PC-3 (cell line): Measurements from ENCODE around the gene KCNQ2. TPM values are rescaled to one million over a fixed set of nuclear protein-coding genes. Genes with fewer than 3 reads are reported as not detected.

Experiments
- ATAC-seq: fragments of 200-7000 bp; cut with Tn5 transposase; 2 replicates; pipeline ENCODE4 v1.9.1; 2020; ENCODE audit warnings: mild to moderate bottlenecking, moderate library complexity
- BruUV-seq: library from RNA; stranded (reverse); fragments of 400-500 nt; replicated peaks from 2 replicates; lab custom pipeline; 2021; lab: Mats Ljungman, UMichigan
- CTCF ChIA-PET: fragments of 300-600 bp; sonication (Branson Sonifier 250); formaldehyde crosslinking; loops from one replicate; lab custom pipeline; 2022; ENCODE audit warnings: antibody characterized with exemption; lab: Charles Lee
- POLR2A ChIA-PET: fragments of 300-600 bp; sonication (Branson Sonifier 250); formaldehyde crosslinking; loops from one replicate; lab custom pipeline; 2022; ENCODE audit warnings: antibody characterized with exemption; ENCODE audit not compliant: unreplicated experiment; lab: Charles Lee
- DNase-seq: peaks from one replicate; pipeline ENCODE4 v3.0.0-alpha.2; 2015
- H2AFZ ChIP-seq: fragments of 300-600 bp; sonication (generic); 2 replicates; pipeline ENCODE4 v1.6.0; 2016; ENCODE audit warnings: antibody characterized with exemption, low read length
- H3F3A ChIP-seq: fragments of 300-600 bp; sonication (generic); one replicate; pipeline ENCODE4 v1.6.0; 2017; ENCODE audit warnings: antibody characterized with exemption, low read length, control low read depth, mild to moderate bottlenecking; ENCODE audit not compliant: unreplicated experiment
- H3K27ac ChIP-seq: fragments of 300-600 bp; sonication (generic); 2 replicates; pipeline ENCODE4 v1.5.1; 2016; ENCODE audit warnings: mild to moderate bottlenecking, low read length
- H3K27me3 ChIP-seq: fragments of 300-600 bp; sonication (generic); 2 replicates; pipeline ENCODE4 v1.6.1; 2016; ENCODE audit warnings: low read length, mixed read lengths
- H3K36me3 ChIP-seq: fragments of 300-600 bp; sonication (generic); 2 replicates; pipeline ENCODE4 v1.6.1; 2016; ENCODE audit warnings: low read depth, mixed run types, low read length, mixed read lengths
- H3K4me1 ChIP-seq: fragments of 300-600 bp; sonication (generic); 2 replicates; pipeline ENCODE4 v1.5.1; 2016; ENCODE audit warnings: low read length; ENCODE audit not compliant: insufficient read depth
- H3K4me2 ChIP-seq: fragments of 300-600 bp; sonication (generic); 2 replicates; pipeline ENCODE4 v1.6.0; 2016; ENCODE audit warnings: low read length
- H3K4me3 ChIP-seq: fragments of 300-600 bp; sonication (generic); 2 replicates; pipeline ENCODE4 v1.5.1; 2016; ENCODE audit warnings: mild to moderate bottlenecking, low read length, mixed read lengths
- H3K79me2 ChIP-seq: fragments of 300-600 bp; sonication (generic); 2 replicates; pipeline ENCODE4 v1.6.1; 2017; ENCODE audit warnings: low read length, mixed read lengths
- H3K9ac ChIP-seq: fragments of 300-600 bp; sonication (generic); 2 replicates; pipeline ENCODE4 v1.6.0; 2016; ENCODE audit warnings: mild to moderate bottlenecking, low read length
- H3K9me2 ChIP-seq: fragments of 300-600 bp; sonication (generic); replicated peaks from 2 replicates; pipeline ENCODE4 v1.6.1; 2016; ENCODE audit warnings: mixed run types, low read length, mixed read lengths
- H3K9me3 ChIP-seq: fragments of 300-600 bp; sonication (generic); 2 replicates; pipeline ENCODE4 v1.6.1; 2016; ENCODE audit warnings: low read length, mixed read lengths
- H4K20me1 ChIP-seq: fragments of 300-600 bp; sonication (generic); 2 replicates; pipeline ENCODE4 v1.6.1; 2016; ENCODE audit warnings: low read length, mixed read lengths
- EZH2 ChIP-seq: fragments of 300-600 bp; sonication (generic); IDR thresholded peaks from one replicate; pipeline ENCODE4 v1.6.1; 2017; ENCODE audit warnings: antibody characterized with exemption, mild to moderate bottlenecking, low read length; ENCODE audit not compliant: unreplicated experiment
- EZH2phosphoT487 ChIP-seq: fragments of 300-600 bp; sonication (generic); IDR thresholded peaks from 2 replicates; pipeline ENCODE4 v1.6.1; 2018; ENCODE audit warnings: mild to moderate bottlenecking, antibody characterized with exemption, low read length, borderline replicate concordance
- intact Hi-C: fragments of 100-400 bp; cut with micrococcal nuclease; formaldehyde crosslinking; loops from 2 replicates; pipeline ENCODE4 v1.9.0; 2023
- total RNA-seq: library from RNA; depleted of rRNA; stranded (reverse); fragments of >200 nt; gene quantifications from 2 replicates; pipeline ENCODE4 v1.2.3, GENCODE V29; 2014
- TF ChIP-seq, protein P1 (sequence below): fragments of 300-600 bp; sonication (generic); conservative IDR thresholded peaks from 2 replicates; pipeline ENCODE4 v1.5.1; 2017; ENCODE audit warnings: antibody characterized with exemption, low read depth, mild to moderate bottlenecking, low read length

KCNQ2 gene
- total RNA-seq, 1 experiment from 2014 or later, result not detected

DNA sequence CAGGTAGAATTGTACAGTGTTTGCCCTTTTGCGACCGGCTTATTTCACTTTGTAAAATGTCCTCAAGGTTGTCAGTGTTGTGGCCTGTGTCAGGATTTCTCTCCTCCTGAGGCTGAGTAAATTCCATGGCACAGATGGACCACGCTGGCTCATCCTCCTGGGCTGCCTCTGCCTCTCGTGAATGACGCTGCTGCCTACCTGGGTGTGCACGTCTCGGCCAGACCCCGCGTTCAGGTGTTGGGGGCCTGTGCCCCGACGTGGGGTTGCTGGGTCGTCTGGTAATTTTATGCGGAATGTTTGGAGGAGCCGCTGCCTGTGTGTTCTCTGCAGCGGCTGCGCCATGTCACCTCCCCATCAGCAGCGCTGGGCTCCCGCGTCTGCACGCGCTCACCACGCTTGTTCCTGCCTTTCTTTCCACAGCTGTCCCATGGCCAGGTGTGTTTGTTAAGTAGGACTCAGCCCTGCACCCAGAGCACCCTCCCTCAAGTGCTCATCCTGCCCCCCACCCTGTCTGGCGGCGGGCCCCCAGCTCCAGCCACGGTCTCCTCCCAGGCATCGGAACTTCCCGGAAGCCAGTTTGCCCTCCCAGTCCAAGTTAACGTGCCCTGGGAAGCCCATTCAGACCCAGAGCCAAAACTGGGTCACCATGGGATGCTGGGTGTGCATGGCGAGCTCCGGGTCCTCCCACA lies 75.2 kb downstream of the KCNQ2 start:
- H3K9me2 ChIP-seq, result no peaks in the 10 kb centered on the region
- no peak overlapping the region for H3K27ac ChIP-seq
- H3K4me2 ChIP-seq, result no peak overlapping the region
- ChIA-PET CTCF (no interaction called here), POLR2A (no interaction called here)
- TF ChIP-seq EZH2, result no peak
- TF ChIP-seq EZH2phosphoT487, result no peak
- TF ChIP-seq, protein P1, sequence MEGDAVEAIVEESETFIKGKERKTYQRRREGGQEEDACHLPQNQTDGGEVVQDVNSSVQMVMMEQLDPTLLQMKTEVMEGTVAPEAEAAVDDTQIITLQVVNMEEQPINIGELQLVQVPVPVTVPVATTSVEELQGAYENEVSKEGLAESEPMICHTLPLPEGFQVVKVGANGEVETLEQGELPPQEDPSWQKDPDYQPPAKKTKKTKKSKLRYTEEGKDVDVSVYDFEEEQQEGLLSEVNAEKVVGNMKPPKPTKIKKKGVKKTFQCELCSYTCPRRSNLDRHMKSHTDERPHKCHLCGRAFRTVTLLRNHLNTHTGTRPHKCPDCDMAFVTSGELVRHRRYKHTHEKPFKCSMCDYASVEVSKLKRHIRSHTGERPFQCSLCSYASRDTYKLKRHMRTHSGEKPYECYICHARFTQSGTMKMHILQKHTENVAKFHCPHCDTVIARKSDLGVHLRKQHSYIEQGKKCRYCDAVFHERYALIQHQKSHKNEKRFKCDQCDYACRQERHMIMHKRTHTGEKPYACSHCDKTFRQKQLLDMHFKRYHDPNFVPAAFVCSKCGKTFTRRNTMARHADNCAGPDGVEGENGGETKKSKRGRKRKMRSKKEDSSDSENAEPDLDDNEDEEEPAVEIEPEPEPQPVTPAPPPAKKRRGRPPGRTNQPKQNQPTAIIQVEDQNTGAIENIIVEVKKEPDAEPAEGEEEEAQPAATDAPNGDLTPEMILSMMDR, result no peak
- H3K4me3 ChIP-seq, result no peak overlapping the region
- H2AFZ ChIP-seq, result no peak overlapping the region
- BruUV-seq, result no TSS peak
- no peaks in the 10 kb centered on the region for H3F3A ChIP-seq
- no peaks in the 10 kb centered on the region for H3K4me1 ChIP-seq
- ATAC-seq (no peak), DNase-seq (no peak)
- peaks cover 53% of the 10 kb centered on the region for H3K27me3 ChIP-seq
- H3K9me3 ChIP-seq, result no peaks in the 10 kb centered on the region
- H4K20me1 ChIP-seq, result no peaks in the 10 kb centered on the region
- H3K9ac ChIP-seq, result no peak overlapping the region
- no peaks in the 10 kb centered on the region for H3K79me2 ChIP-seq
- no peaks in the 10 kb centered on the region for H3K36me3 ChIP-seq
- intact Hi-C loops, result no loop called here

DNA sequence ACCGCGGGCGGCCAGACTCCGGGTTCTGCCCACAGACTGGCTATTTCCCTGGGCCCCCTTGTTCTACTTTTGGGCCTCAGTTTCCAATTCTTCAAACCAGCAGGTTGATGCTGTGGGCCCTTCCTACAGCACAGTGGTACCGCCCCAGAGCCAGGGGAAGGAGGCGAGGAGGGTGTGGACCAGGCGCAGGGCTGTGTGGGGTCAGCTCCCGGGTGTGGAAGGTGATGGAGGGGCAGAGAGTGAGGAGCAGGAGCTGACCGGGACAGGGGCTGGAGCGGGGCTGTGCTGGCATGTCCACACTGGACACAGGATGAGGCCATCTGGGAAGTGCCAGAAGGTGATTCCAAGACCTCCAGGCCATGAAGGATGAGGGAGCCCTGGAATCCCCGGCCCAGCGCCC lies 76.2 kb downstream of the KCNQ2 start:
- ChIA-PET POLR2A (no interaction called here), CTCF (no interaction called here)
- no peaks in the 10 kb centered on the region for H3K9me2 ChIP-seq
- H3F3A ChIP-seq, result no peaks in the 10 kb centered on the region
- no peaks in the 10 kb centered on the region for H3K4me1 ChIP-seq
- H3K27ac ChIP-seq, result no peak overlapping the region
- TF ChIP-seq, protein P1, result no peak
- TF ChIP-seq EZH2phosphoT487 (no peak), EZH2 (no peak)
- DNase-seq (no peak), ATAC-seq (no peak)
- no TSS peak for BruUV-seq
- no peak overlapping the region for H3K9ac ChIP-seq
- no peaks in the 10 kb centered on the region for H3K9me3 ChIP-seq
- no peak overlapping the region for H3K4me3 ChIP-seq
- intact Hi-C loops, result no loop called here
- no peak overlapping the region for H2AFZ ChIP-seq
- peaks cover 44% of the 10 kb centered on the region for H3K27me3 ChIP-seq
- no peaks in the 10 kb centered on the region for H3K36me3 ChIP-seq
- H3K79me2 ChIP-seq, result no peaks in the 10 kb centered on the region
- no peaks in the 10 kb centered on the region for H4K20me1 ChIP-seq
- H3K4me2 ChIP-seq, result no peak overlapping the region

DNA sequence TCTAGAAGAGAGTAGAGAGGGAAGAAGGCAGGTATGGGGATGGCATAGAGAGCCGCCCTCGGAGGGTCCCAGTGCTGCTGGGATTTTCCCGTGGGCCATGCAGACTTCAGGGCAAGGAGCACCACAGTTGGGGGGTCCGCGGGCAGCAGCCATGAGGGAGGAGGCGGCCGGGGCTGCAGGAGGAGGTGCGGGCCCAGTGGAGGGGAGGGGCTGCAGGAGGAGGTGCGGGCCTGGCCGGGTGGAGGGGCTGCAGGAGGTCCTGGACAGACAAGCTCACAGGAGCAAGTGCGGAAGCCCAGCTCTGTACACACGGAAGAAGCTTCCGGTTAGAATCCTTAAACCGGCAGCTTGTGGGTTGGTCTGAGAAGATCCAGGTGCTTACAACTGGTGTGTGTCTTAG lies 76.7 kb downstream of the KCNQ2 start:
- Histone ChIP-seq H3K27ac (no peak overlapping the region), H3K4me2 (no peak overlapping the region), H3K9ac (no peak overlapping the region), H3K4me3 (no peak overlapping the region), H3K27me3 (peaks cover 41% of the 10 kb centered on the region), H4K20me1 (no peaks in the 10 kb centered on the region), H2AFZ (no peak overlapping the region), H3K9me2 (no peaks in the 10 kb centered on the region), H3F3A (no peaks in the 10 kb centered on the region), H3K9me3 (no peaks in the 10 kb centered on the region), H3K79me2 (no peaks in the 10 kb centered on the region), H3K36me3 (no peaks in the 10 kb centered on the region), H3K4me1 (no peaks in the 10 kb centered on the region)
- intact Hi-C loops, result no loop called here
- DNase-seq (no peak), ATAC-seq (no peak)
- POLR2A ChIA-PET, result no interaction called here
- BruUV-seq, result no TSS peak
- TF ChIP-seq, protein P1, result no peak
- TF ChIP-seq EZH2phosphoT487, result no peak
- TF ChIP-seq EZH2, result no peak
- CTCF ChIA-PET, result no interaction called here
